NCI-H2227 treated with DMSO at 0.1 percent for 48 hours (cell line): Measurements from ENCODE around the gene PCCA.
"Not testable (repeated sequence)": the region's sequence is repeated elsewhere in the genome, so short reads cannot be mapped to it uniquely, and the experiment has no call there.

Experiments
- DNase-seq: peaks from one replicate; lab custom pipeline; 2025; lab: John Stamatoyannopoulos, UW

Gene PCCA

DNA sequence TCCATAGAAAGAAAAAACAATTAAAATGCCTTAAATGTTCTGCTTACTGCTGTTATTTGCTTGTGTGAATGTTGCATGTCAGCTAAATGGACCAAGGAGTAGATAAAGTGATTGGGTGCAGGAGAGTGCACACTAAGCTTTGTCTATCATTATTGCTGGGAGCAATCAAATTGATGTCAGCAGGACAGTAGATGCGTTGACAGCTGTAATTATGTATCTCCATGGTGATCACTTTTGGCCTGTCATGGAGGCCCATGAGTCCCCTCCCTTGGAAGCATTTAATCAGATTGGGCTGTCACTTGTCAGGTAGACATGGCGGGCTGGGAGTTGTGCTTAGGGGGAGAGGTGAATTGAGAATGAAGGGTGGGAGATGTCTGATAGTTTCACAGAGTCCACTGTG is 215.3 kb downstream of the PCCA start:
- DNase-seq, result peak; percentile 53

- DNase-seq, result no peak
Observed at GRCh38 chr13:100305398-100305797, 216.5 kb downstream of the PCCA start.

DNA sequence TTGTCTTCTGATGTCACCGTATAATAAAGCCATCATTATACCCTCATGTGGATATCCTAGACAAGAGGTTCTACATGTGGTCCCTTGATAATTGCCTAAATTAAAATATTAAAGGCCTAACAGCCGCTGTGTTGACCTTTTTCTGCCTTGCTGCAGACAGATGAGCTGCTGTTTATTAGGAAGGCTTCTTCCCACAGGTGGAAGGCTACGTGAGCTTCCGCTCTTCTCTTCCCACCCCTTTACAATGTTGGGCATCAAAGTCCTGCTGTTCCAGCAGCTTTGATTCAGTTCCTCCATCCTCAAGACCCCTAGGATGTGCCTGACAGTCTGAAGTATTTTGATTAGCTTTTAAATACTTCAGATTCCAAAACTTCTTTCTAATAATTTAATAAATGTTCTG is 217.1 kb downstream of the PCCA start:
- peak; percentile 14 for DNase-seq

DNA sequence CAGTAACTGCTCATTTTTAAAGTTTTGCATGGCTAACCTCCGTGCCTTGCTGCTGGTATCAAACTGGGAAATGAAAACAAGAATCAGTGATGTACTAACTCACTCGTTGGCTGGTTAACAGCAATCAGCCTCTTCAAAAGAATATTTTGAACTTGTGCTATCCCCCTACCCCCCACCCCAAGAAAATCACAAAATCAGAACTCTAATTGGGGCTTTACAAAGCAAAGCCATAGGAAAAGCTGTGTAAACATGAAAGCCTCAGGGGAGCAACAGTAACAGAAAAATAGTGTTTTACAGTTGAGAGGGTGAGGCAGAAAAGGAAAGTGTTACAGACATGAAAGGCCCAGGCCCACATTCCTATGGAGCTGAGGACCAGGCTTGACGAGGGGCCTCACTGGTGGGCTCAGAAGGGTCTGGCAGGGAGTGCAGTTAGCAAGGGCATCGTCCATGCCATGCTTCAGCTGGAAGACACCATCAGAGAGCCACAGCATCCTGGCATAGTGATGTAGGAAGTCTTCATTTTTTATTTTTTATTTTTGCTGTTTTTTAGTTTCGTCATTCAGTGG is 217.6 kb downstream of the PCCA start:
- DNase-seq, result no peak

- no peak for DNase-seq
Observed at GRCh38 chr13:100314132-100314910, 225.4 kb downstream of the PCCA start.

GRCh38 chr13:100315522-100315921 is 226.6 kb downstream of the PCCA start:
- no peak for DNase-seq

GRCh38 chr13:100318473-100318872 is 229.6 kb downstream of the PCCA start:
- DNase-seq, result not testable (repeated sequence)

DNA sequence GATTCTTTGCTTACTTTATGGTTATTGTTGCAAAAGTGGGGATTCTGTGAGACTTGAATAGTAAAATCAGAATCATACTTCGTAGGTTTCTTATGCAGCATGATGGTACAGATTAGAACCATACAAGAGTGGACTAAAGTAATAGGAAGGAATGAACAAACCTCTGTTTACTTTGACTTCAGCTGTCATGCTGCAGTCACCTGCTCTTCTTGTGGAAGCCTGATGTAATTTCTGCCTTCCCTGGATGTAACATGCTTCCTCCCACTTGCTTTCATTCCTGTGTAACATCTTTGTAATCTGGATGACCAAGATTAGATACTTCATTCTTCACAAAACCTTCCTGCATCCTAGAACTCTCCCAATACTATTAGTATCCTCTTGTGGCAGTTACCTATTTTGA is 235.0 kb downstream of the PCCA start:
- no peak for DNase-seq

GRCh38 chr13:100330662-100331061 is 241.8 kb downstream of the PCCA start:
- no peak for DNase-seq

DNA sequence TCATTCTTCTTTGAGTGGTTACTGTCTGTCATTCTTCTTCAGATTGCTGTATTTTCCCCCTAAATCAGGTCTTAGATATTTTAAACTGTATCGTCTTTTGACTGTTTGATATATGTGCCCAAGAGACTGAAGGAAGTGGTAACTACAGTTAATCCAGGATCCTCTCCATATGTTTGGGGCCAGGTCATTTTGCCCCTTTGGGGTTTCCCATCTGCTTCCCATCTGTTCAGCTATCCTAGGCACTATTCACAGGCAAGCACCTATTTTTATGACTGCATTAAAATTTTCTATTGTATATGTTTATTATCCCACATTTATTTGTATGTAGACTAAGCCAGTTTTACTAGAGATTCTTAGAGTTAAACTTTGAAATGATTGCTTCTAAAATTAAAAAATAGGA is 244.2 kb downstream of the PCCA start:
- DNase-seq, result no peak

DNA sequence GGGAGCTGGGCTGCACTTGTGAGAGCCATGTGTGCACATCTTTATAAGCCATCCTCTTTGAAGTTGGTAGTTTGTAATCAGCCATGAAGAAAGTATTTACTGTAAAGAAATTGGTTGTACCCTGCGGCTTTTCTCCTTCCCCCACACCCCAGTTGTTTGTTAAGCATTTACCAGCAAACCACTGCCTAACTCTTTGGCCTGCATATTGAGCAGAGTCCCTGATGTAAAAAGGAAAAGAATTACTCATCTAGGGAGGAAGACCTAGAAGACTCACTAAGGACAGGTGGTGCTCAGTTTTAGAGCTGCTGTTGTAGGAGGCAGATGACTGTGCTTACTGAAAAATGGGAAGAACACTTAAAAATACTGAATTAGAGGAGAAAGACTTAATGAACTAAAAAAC is 245.3 kb downstream of the PCCA start:
- no peak for DNase-seq

DNA sequence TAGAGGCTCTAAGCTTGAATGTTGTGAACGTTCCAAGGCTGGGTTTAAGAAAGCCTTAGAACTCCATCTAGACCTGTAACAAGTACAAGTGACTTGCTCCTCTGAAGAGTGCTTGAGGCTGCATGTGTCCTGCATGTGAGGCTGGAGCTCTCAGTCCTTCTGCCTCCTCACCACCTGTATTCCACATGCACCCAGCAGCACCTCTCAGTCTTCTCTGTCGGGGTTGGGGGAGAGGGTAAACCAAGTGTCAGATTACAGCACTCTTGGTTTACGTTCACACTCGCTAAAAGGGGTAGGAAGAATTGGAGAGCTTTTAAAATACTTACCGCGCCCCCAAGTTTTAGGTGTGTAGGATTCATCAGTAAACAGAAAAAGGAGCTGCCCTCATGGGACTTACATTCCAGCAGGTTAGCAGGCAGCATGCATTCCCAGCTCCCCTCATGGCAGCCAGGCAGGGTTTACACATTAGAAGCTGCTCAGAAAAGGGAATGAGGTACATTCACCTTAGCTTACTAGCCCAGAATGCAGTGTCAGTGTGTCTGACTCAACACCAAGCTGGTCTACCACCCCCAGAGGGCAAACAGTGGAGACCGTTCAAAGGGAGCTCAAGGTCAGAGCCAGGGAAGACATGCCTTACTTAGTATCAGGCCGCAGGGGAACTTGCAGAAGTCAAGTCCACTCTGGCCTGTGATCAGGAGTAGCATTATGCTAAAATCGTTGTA is 248.1 kb downstream of the PCCA start:
- DNase-seq, result no peak

- DNase-seq, result no peak
Observed at GRCh38 chr13:100338275-100338674, 249.4 kb downstream of the PCCA start.

GRCh38 chr13:100339411-100339940 is 250.6 kb downstream of the PCCA start:
- DNase-seq, result no peak

DNA sequence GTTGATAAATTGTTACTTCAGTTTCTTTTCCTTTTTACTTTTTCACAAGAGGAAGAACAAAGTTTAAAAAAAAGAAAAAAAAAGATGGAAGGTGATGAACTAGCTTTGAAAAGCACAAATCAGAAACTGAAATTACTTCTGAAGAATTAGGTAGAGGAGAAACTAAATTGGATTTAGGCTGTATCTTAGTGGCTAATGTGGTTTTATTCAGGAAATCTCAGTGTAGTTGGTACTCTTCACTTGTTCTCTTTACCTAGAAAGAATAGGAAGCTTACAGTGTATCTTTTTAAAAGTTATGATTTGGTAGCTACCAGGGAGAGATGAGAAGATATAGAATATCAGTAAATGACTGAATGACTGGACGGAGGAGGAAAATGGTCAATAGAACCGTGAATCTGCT is 252.0 kb downstream of the PCCA start:
- DNase-seq, result no peak

- no peak for DNase-seq
Observed at GRCh38 chr13:100341327-100341726, 252.4 kb downstream of the PCCA start.

GRCh38 chr13:100344544-100344943 is 255.7 kb downstream of the PCCA start:
- no peak for DNase-seq

DNA sequence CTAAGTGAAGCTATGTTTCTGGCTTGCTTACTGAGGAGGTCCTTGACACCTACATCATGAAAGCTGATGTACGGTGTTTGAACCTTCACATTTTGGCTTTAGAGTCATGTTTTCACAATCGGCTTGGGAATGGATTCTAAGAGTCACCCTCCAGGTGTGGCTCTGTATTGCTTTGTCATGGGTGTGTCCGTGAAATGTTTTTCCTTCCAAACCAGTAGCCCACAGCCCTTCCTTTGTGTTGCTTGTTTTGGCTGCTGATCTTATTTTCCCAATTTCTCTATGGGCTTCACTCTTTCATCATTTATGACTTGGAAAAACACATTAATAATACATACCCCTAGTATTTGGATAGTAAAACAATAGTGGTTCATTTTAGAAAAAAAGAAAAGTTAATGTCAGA is 259.1 kb downstream of the PCCA start:
- DNase-seq, result no peak

DNA sequence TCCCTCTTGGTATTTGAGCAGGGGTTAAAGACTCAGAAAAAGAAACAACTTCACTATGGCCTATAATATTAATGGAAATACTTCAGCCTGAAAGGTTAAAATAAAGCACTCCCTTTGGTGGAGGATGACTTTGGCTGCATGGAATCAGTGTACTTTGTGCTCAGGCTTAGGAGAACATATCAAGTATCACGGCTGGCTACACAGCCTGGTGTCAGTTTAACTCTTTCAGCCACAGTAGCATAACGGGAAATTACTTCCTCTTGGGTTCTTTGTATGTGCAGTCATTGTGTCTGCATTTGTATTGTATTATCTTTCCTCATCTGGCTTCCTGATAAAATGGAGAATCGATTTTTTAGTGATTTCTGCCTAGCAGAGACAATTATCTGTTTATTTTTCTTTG is 260.7 kb downstream of the PCCA start:
- no peak for DNase-seq

DNA sequence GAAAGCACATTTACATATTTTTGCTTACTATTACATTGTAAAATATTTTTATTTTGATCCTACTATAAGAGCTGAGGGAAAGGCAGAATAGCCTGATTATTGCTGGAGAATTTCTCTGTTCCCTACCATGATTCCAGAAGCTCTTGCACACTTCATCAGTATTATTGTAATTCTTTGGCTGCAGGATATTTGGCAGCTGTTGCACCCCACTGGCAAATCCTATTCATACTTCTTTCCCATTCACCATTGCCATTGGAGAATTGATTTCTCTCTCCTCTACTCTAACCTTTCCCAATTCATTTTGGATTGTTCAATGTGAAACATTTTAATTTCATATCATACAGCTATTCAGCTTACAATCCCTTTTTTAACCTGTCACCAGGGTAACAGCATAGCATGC is 261.7 kb downstream of the PCCA start:
- DNase-seq, result no peak

GRCh38 chr13:100356426-100356825 is 267.5 kb downstream of the PCCA start:
- no peak for DNase-seq

GRCh38 chr13:100356889-100357288 is 268.0 kb downstream of the PCCA start:
- no peak for DNase-seq

DNA sequence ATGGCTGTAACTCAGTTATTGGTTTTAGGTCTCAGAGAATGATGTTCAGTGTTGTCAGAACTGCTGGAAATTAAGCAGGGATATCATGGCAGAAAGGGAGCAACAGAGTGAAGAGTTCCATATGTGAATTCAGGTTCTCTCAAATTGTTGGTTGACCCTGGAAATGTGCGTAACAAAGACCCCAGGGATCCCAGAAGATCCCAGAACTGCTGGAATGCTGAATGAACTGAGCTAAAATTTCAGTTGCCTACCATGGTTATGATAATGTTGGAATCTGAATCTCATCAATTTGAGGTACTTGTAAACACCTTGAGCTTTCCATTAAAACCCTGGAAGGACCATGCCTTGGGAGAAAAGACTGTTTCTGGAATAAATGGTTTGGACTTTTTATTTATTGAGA is 268.9 kb downstream of the PCCA start:
- DNase-seq, result no peak
